HG03469 (cell line): ENCODE results near the gene DSE.

ENCODE experiments used
- ATAC-seq: cut with Tn5 transposase; IDR thresholded peaks from one replicate; pipeline ENCODE4 v1.9.1; 2021; ENCODE audit warnings: mild to moderate bottlenecking, moderate library complexity, moderate number of reproducible peaks; ENCODE audit not compliant: unreplicated experiment

DSE gene

GRCh38 chr6:116359131-116359530, 11.6 kb upstream of the DSE start:
- no peak for ATAC-seq

- ATAC-seq, result no peak
These were observed 10.9 kb upstream of the DSE start for GRCh38 chr6:116359835-116360234.

DNA sequence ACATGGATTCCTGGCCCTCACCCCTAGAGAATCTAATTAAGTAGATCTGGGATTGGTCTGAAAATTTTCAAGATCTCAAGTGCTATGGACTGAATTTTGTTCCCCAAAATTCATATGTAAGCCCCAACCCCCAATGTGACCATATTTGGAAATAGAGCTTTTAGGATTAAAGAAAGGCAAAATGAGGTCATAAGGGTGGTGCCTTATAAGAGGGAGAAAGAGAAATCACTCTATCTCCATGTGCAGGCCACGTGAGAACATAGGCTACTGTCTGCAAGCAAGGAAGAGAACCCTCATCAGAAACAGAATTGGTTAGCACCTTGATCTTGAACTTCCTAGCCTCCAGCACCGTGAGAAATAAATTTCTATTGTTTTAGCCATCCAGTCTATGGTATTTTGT, 8.5 kb upstream of the DSE start:
- ATAC-seq, result no peak

DNA sequence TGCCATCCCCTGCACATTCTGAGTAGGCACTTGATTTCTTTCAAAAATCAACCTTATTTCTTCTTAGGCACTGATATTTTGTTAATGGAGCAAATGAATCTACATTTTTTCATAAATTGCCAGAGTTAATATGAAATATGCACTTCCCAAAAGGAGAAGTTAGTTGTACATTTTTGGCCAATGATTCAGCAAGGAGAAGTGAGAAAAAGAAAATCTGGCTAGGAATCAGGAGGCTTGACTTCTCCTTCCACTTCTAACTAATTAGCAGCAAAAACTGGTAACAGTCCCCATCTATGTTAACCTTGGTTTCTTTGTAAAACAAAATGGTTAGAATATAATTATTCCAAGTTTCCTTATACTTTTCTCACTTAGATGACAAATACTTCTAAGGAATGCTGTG, 7.0 kb upstream of the DSE start:
- ATAC-seq, result no peak

GRCh38 chr6:116364321-116364720, 6.4 kb upstream of the DSE start:
- ATAC-seq, result no peak

DNA sequence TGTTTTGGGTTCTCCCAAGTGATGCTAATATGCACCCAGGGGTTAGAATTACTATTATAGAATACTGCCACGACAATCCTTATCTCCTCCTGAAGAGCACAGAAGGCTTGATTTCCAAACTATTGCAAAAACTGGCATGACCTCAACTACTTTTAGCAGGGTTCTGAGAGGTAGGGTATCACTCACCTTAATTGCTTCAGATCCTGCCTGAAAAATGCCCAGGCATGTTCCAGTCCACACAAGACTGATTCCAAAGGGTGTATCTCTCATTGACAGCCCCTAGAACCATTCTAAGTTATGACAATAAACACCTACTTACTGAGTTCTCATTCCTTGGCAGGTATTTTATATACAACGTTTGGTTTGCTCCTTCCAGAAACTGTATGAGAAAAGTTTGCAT, 5.0 kb upstream of the DSE start:
- ATAC-seq, result no peak

GRCh38 chr6:116366740-116367275, 3.9 kb upstream of the DSE start:
- no peak for ATAC-seq

DNA sequence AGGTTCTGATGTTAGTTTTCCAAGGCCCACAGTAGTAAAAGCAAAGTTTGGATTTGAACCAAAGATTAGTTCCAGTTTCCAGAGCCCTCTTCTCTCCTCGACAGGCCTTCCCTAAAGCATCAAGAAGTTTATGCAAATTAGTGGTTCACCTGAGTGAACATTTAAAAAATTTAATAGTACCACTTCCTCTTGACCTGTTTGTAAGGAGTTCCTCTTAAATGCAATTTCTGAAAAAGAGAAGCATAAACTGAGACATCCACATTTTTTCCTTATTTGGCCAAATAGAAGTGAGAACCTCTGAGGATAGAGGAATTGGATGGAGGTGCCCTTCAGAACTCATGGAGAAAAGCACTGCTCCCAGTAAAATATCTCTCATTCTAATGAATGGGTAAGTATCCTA, 1.2 kb upstream of the DSE start:
- peak; percentile 58 for ATAC-seq

DNA sequence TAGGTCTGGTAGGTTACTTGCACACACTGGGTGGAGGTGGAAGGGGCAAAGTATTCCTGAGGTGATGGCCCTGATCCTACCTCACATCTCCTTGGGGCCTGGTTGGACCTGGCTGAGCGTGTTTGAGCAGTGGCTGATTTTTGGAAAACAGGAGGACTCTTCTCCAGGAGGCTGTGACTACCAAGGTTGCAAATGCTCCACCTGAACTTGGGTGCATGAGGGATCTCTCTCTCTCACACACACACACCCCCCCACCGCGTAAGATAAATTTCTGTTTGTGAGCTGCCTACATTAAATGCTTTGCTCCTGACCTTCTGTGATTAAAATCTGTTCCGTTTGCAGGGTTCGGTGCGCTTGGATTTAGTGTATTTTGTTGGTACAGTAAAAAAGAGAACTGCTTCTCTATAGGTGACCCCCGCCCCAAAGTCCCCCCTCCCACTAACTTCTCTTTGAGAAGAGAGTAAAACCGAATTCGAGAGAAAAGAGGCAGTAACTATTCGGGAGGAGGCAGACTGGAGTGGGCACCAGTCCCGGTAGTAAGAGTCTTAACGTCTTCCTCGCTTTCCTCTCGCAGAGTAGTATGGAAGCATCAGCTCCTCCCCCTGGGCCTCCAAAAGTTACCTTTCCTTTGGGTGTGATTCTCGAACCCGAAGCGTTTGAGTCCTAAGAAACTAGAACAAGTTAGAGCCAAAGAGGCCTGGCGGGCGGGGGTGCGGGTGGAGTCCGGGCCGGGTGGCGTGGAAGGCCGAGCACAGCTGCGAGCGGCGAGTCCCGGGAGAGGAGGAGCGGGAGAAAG, 585 bp upstream of the DSE start:
- no peak for ATAC-seq

DNA sequence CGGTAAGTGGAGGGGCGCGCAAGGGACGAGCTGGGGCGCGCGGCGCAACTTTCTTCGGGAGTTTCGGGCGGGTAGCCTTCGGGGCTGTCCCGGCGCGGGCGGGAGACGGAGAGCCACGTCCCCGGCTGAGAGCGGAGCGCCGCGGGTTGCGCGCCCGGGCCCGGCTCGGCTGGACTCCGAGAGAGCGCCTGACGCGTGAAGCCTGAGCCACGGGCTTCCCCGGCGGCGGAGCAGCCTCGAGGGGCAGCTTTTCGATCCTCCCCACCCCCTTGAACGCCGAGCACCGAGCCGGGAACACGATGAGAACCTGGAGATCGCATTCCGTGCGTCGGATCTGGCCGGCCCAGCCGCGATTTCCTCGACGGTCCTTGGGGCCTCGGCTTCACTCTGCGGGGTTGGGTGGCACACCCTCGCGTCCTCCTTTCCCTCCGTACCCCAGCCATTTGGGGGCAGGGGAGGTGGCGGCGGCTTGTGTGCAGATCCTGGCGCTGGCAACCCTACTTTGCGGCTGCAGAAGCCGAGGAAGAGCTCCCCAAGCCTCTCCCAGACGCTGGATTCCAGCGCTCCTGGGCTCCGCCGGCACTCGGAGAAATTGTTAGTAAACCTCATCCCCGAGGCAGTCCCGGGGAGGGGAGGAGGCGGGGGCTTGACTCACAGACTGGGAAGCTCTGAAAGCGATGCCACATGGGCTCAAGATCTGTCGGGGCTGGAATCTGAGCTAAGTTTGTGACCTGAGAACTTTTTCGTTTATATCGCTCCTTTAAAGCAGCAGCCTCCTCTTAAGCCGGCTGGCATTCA, 572 bp downstream of the DSE start:
- ATAC-seq, result peak; percentile 25

DNA sequence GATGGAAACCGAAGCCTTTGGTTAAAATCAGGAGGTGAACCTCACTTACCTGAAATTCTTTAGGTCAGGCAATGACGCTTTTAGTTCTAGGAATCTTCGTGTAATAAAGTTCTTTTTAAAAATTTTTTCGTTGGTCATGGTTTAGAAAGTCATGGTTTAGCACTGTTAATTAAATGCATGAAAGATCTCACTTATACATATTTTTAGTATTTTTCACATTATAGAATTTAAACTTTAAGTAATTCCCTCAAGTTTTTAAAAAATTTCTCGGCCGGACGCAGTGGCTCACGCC, 1.1 kb downstream of the DSE start:
- no peak for ATAC-seq

- no peak for ATAC-seq
These were observed 2.6 kb downstream of the DSE start for GRCh38 chr6:116373300-116373699.

DNA sequence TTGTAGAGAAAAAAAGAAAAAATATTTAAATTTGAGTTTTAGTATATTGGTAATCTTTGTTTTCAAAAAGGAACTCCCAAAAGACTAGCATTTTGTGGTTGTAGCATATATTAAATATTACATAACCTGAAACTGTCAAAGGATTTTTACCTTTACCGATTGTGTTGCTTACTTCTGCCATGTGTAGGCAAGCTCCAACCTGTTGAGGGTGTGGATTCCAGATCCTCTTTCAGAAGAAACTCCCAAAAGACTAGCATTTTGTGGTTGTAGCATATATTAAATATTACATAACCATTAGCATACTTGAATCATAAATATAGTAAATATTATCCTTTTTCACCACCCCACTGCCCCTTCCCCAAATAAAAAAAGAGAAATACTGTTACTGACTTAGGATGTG, 3.2 kb downstream of the DSE start:
- ATAC-seq, result no peak

- no peak for ATAC-seq
These were observed 3.8 kb downstream of the DSE start for GRCh38 chr6:116374586-116374985.

GRCh38 chr6:116375262-116375661, 4.5 kb downstream of the DSE start:
- ATAC-seq, result no peak

GRCh38 chr6:116376149-116376548, 5.4 kb downstream of the DSE start:
- no peak for ATAC-seq

DNA sequence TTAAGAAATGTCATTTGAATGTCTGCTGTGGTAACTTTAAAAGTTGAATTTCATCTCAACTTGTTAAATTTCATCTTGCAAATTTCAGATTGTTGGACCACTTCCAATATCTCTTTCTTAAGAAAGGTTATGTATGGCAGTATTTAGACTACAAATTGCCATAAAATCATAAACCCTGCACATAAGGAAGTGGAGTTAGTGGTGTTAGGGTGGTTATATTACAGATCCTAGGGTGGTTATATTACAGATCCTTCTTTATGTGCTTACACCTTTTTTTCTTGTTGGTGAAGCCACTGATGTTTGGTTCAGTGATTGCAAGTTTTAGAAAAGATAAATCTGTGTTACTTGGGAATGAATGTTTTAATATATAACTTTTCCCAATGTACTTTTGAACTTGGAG, 9.0 kb downstream of the DSE start:
- ATAC-seq, result no peak

DNA sequence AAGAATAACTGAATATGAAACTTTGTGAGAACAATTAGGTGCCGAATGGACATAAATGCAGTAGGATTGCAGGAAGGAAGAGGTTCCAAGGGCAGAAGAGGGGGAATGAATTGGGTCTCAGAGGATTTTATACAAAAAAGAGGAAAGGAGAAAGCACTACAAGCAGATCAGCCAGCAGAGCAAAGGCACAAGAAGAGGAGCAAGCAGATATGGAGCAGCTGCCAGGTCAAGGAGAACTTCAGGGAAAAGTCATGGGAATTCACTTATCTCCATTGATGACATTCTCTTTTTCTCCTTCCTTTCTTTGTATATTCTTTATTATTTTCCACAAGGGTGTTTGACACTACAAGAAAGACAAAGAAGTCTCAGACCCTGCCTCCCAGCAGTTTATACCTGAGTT, 9.6 kb downstream of the DSE start:
- ATAC-seq, result no peak

GRCh38 chr6:116381000-116381399, 10.3 kb downstream of the DSE start:
- ATAC-seq, result no peak

DNA sequence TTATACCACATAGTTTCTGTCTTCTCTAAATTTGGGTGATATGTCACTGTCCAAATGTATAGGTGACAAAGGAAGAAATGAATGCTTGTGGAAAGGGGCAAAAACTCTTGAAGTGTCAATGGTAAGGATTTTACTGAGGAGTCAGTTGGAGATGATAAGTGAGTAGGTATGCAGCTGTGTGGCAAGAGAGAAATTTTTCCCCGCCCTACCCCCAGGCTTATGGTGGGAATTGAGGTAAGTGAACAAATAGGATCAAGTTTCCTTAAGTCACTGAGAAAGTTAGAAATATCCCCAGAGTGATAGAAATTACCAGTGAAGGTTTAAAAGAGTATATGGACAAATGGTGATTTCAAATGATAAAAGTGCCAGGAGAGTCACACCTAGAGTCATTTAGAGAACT, 11.8 kb downstream of the DSE start:
- no peak for ATAC-seq

DNA sequence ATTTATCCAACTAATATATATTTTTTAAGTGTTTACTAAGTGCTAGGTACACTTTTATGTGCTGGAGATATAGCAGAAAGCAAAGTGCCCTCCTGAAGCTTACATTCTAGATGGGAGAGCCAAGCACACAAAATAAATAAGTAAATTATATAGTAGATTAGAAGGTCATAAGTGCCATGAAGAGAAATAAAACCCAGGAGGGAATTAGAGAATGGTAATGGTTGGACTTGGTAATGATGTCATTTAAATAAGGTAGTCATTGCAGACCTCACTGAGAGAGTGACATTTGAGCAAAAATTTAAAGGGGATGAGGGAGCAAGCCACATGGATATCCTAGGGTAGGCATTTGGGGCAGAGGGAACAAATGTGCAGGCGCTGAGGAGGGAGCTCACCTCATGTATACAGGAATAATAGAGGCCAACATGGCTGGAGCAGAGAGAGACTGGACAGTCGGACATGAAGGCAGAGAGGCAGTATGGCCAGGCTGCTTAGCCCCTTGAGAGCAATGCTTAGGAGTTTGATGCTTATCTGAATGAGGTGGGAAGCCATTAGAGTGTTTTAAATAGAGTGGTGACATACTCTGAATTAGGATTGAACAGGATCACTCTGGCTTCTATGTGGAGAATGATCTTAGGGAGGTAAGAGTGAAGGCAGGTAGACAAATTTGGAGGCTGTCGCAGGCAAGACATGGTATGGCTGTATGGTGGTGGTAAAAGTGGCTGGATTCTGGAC, 14.1 kb downstream of the DSE start:
- no peak for ATAC-seq

GRCh38 chr6:116385459-116385802, 14.7 kb downstream of the DSE start:
- no peak for ATAC-seq
